NCI-H526 treated with DMSO at 0.1 percent for 48 hours (cell line): ENCODE results near the gene OR2AG1.
"Not testable (repeated sequence)": the region's sequence is repeated elsewhere in the genome, so short reads cannot be mapped to it uniquely, and the experiment has no call there.

Source experiments
- DNase-seq: peaks from one replicate; lab custom pipeline; 2025; lab: John Stamatoyannopoulos, UW

OR2AG1 gene

GRCh38 chr11:6794639-6795038, 11.8 kb downstream of the OR2AG1 start:
- DNase-seq = no peak

DNA sequence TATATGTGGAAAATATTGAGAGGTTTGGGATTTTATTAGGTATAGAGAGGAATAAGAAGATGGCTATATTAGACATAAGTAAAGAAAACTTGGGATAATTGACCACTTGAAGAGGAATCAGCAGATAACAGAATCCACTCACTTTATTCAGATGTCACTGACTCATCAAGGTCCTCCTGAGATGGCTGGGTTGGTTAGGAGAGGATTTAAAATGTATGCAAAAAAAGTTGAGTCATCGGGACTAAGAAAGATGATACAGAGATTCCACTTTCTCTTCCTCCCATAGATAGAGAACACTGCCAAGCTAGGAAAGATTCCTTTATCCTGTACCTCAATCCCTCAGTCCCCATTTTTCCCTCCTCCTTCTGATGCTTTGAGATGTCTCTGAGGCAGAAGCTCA, 16.6 kb downstream of the OR2AG1 start, which contains the start of gene OR6A2:
OR6A2 (minus strand) TSS at position 288 of the 400 bp plus-strand sequence. CDS start 3,981 bp downstream, outside the sequence.
- DNase-seq = no peak

- DNase-seq = not testable (repeated sequence)
These were observed 18.3 kb downstream of the OR2AG1 start for GRCh38 chr11:6801075-6801474.

- DNase-seq = peak; percentile 55
These were observed 29.7 kb downstream of the OR2AG1 start for GRCh38 chr11:6812390-6813005.

GRCh38 chr11:6813656-6814055, 30.8 kb downstream of the OR2AG1 start:
- no peak for DNase-seq

DNA sequence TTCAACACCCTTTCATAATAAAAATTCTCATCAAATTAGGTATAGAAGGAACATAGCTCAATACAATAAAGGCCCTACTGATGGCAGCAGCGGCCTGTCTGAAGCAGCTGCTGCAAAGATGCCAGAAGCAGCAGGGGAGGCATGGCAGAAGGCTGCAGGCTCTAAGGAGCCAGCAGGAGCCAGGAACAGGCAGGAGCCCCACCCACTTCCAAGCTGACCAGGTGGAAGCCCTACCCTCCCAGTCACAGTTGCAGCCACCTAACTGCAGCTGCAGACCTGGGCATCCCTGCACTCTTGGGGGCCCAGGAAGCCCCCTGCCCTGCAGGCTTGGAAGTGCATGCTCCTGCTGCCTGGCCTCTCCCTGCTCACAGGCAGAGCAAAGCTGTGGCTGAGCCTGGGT, 34.9 kb downstream of the OR2AG1 start:
- no peak for DNase-seq

DNA sequence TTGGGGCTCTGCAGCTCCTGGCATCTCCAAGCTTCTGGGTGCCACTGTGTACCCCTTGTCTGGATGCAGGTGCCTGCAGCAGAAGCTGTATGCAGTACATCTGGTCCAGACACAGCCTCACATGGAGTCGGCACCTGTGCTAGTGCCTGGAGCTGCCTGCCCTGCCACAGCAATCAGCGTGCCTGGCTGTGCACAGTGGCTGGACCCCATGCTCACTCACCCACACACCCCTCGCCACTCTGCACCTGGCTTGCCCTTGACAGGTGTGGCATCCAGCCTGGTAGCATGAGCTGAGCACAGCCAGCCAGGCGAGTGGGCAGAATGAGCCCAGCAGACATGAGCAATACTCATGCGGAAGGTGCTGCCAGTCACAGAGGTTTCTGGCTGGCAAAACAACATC, 36.1 kb downstream of the OR2AG1 start:
- DNase-seq = no peak

- DNase-seq = no peak
These were observed 41.5 kb downstream of the OR2AG1 start for GRCh38 chr11:6824136-6824823.

- no peak for DNase-seq
These were observed 42.5 kb downstream of the OR2AG1 start for GRCh38 chr11:6825231-6825744.

DNA sequence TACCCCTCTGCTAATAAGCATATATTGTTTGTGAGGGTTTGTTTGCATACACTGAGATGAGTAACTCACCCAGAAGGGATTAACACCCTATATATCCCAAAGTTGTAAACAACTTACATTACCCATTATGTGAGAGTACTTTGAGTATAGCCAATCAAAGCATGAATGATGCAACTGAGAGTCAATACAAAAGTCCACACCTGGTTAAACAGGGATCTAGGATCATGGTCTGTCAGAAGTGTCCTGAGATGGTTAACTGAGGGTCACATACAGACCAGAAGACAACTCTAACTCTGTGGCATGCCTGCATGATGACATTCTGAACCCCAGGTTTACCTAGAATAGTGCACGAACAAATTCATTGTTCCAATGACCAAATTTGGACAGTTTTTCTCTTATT, 45.3 kb downstream of the OR2AG1 start:
- no peak for DNase-seq

DNA sequence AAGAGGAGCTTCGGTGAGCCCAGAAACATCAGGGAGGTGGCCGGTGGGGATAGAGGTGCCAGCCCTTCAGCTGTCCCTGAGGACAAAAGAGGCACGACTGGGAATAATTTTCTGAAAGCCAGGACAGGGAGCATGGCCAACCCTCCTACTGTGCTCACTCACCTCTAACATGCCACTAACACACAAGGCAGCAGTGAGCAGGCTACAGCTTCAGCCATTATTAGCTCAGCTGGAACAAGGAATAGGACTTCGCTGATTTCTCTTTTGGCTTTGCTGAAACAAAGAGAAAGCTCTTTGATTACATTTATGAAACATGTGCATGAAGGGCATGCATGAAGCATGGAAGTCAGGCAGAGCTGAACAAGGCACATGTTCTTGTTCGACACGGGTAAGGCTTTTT, 50.5 kb downstream of the OR2AG1 start:
- no peak for DNase-seq

GRCh38 chr11:6834021-6834420, 51.2 kb downstream of the OR2AG1 start:
- no peak for DNase-seq
